KMS-11 (cell line): ENCODE data around the gene REPS2.

Experiments used
- H2AFZ ChIP-seq: fragments of 200-600 bp; sonication (generic); 2 replicates; pipeline ENCODE4 v1.6.1; 2016; ENCODE audit warnings: antibody characterized with exemption, mixed run types, low read depth
- H3K27ac ChIP-seq: fragments of 200-600 bp; sonication (generic); 2 replicates; pipeline ENCODE4 v1.6.1; 2016; ENCODE audit warnings: mild to moderate bottlenecking, mixed run types
- H3K27me3 ChIP-seq: fragments of 200-600 bp; sonication (generic); 2 replicates; pipeline ENCODE4 v1.6.1; 2017; ENCODE audit warnings: mild to moderate bottlenecking, low read depth, mixed run types, moderate library complexity; ENCODE audit not compliant: insufficient read depth
- H3K36me3 ChIP-seq: fragments of 200-600 bp; sonication (generic); 2 replicates; pipeline ENCODE4 v1.6.1; 2017; ENCODE audit warnings: mild to moderate bottlenecking, mixed run types; ENCODE audit not compliant: insufficient read depth
- H3K4me1 ChIP-seq: fragments of 200-600 bp; sonication (generic); 2 replicates; pipeline ENCODE4 v1.6.1; 2016; ENCODE audit warnings: mild to moderate bottlenecking, low read depth, mixed run types; ENCODE audit not compliant: poor library complexity, severe bottlenecking
- H3K4me2 ChIP-seq: fragments of 200-600 bp; sonication (generic); 2 replicates; pipeline ENCODE4 v1.7.0; 2016; ENCODE audit warnings: mild to moderate bottlenecking, mixed run types
- H3K4me3 ChIP-seq: fragments of 200-600 bp; sonication (generic); IDR thresholded peaks from 2 replicates; pipeline ENCODE4 v1.6.1; 2017; ENCODE audit warnings: low read depth, low read length, mixed read lengths; ENCODE audit not compliant: insufficient read depth
- H3K79me2 ChIP-seq: fragments of 200-600 bp; sonication (generic); 2 replicates; pipeline ENCODE4 v1.6.1; 2016; ENCODE audit warnings: low read depth, mixed run types; ENCODE audit not compliant: insufficient read depth
- H3K9ac ChIP-seq: fragments of 200-600 bp; sonication (generic); 2 replicates; pipeline ENCODE4 v1.6.1; 2016; ENCODE audit warnings: mild to moderate bottlenecking, mixed run types
- H4K20me1 ChIP-seq: fragments of 200-600 bp; sonication (generic); 2 replicates; pipeline ENCODE4 v1.6.1; 2016; ENCODE audit warnings: mild to moderate bottlenecking, mixed run types; ENCODE audit not compliant: insufficient read depth
- TF ChIP-seq, protein P1 (sequence below): fragments of 200-600 bp; sonication (generic); conservative IDR thresholded peaks from 2 replicates; pipeline ENCODE4 v1.6.1; 2017; ENCODE audit warnings: low read depth, mild to moderate bottlenecking, antibody characterized with exemption, low read length, moderate library complexity, mixed read lengths

The REPS2 gene

DNA sequence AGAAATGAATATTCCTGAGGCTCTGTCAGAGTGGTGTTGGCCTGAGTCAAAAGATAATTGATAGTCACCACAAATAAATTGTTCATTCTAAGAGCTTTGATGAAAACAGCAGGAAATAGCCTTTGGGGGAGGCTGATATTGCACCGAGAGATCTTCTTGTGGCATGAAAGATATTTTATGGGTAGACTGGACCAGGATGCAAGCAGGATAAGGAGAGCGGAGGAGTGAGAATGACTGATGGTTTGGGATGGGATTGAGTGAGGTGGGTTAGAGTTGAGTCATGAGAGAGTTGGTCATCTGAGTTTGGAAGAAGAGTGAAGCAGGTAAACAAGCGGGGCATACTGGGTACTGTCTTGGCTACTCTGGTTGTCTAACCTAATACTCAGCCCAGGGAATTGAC, 88.7 kb downstream of the REPS2 start:
- H2AFZ ChIP-seq: no peak overlapping the region
- no peak overlapping the region for H3K4me2 ChIP-seq
- H3K36me3 ChIP-seq: no peaks in the 10 kb centered on the region
- TF ChIP-seq, protein P1, sequence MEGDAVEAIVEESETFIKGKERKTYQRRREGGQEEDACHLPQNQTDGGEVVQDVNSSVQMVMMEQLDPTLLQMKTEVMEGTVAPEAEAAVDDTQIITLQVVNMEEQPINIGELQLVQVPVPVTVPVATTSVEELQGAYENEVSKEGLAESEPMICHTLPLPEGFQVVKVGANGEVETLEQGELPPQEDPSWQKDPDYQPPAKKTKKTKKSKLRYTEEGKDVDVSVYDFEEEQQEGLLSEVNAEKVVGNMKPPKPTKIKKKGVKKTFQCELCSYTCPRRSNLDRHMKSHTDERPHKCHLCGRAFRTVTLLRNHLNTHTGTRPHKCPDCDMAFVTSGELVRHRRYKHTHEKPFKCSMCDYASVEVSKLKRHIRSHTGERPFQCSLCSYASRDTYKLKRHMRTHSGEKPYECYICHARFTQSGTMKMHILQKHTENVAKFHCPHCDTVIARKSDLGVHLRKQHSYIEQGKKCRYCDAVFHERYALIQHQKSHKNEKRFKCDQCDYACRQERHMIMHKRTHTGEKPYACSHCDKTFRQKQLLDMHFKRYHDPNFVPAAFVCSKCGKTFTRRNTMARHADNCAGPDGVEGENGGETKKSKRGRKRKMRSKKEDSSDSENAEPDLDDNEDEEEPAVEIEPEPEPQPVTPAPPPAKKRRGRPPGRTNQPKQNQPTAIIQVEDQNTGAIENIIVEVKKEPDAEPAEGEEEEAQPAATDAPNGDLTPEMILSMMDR: no peak
- H3K27me3 ChIP-seq: no peaks in the 10 kb centered on the region
- no peaks in the 10 kb centered on the region for H3K79me2 ChIP-seq
- H3K27ac ChIP-seq: no peak overlapping the region
- no peak overlapping the region for H3K9ac ChIP-seq
- no peaks in the 10 kb centered on the region for H3K4me1 ChIP-seq
- no peak overlapping the region for H3K4me3 ChIP-seq
- H4K20me1 ChIP-seq: no peaks in the 10 kb centered on the region

DNA sequence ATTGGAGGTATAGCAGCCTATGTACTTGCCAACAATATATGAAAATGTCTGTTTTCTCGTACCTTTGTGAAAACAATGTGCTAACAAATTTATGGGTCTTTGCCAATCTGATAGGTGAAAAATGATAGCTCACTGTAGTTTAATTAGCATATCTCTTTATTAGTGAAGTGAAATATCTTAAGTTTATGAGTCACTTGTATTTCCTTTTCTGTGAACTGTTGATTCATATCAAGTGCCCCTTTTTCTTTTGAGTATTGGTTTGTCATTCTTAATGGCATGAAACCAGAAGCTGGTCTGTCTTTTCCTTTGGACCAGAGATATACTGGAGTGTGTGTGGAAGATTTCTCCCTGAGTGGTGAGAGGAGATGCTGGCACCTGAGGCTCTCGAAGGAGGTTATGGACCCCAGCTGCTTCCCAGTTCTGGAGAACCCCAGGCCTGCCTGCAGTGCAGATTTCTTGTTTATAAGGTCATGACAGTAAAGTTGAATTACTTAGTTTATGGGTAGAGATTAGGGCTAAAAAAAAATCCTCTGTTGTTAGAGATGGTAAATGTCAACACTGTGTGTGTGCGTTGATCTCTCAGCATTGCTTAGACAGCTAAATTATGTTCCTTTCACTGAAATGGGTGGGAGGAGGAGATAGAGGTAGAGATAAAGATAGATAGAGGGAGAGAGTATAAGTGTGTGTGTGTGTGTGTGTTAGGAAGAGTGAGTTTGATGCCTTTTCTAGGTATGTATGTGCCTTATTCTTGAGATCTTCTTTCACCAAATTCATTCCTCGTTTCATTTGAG, 89.9 kb downstream of the REPS2 start:
- Histone ChIP-seq H4K20me1 (no peaks in the 10 kb centered on the region), H3K4me1 (no peaks in the 10 kb centered on the region), H3K9ac (no peak overlapping the region), H3K36me3 (no peaks in the 10 kb centered on the region), H3K27ac (no peak overlapping the region), H2AFZ (no peak overlapping the region), H3K4me3 (no peak overlapping the region), H3K4me2 (no peak overlapping the region), H3K79me2 (no peaks in the 10 kb centered on the region), H3K27me3 (no peaks in the 10 kb centered on the region)
- TF ChIP-seq, protein P1: no peak

DNA sequence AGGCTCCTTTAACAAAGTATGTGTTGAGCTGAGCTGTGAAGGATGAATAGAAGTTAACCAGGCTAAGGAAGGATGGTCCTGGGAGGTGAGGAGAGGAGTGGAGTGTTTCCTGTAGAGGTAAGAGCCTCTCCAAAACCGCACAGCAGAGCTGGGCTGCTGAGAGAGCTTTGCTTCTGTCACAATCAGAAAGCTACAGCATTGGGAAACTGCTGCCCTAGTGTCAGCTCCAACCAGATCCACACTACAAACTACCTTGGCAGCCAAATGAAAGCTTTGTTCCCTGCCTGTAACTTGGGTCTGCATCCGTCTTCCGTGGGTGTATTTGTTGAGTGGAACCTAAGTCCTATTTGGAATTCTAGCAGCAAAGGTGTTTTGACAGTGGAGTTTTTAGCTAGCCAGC, 91.8 kb downstream of the REPS2 start:
- H3K27me3 ChIP-seq: no peaks in the 10 kb centered on the region
- no peak overlapping the region for H3K4me2 ChIP-seq
- H3K27ac ChIP-seq: no peak overlapping the region
- H3K9ac ChIP-seq: no peak overlapping the region
- TF ChIP-seq, protein P1: no peak
- H3K79me2 ChIP-seq: no peaks in the 10 kb centered on the region
- no peaks in the 10 kb centered on the region for H3K36me3 ChIP-seq
- H2AFZ ChIP-seq: no peak overlapping the region
- H3K4me1 ChIP-seq: no peaks in the 10 kb centered on the region
- no peaks in the 10 kb centered on the region for H4K20me1 ChIP-seq
- no peak overlapping the region for H3K4me3 ChIP-seq

DNA sequence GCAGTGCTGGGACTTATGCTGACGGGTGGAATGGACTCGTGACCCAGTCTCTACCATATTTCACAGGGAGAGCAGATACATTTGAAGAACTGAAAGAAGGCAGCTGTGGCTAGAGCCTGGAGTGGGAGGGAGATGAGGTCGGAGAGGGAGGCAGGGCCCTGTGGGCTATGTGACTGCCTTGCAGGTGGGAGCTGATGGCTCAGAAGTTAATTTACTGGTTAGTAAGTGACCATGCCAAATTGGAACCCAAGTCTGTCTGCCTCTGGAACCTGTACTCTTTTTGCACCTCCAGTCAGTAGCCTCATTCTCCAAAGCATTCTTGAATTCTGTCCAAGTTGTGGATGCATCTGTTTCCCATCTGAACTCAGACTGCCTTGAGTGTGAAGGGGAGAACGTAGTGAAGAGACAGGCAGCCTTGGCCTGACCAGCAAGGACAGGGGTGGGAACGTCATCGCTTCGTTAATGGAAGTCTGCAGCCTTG, 92.3 kb downstream of the REPS2 start:
- no peaks in the 10 kb centered on the region for H3K36me3 ChIP-seq
- H3K4me2 ChIP-seq: no peak overlapping the region
- H3K4me3 ChIP-seq: no peak overlapping the region
- TF ChIP-seq, protein P1: no peak
- no peaks in the 10 kb centered on the region for H3K4me1 ChIP-seq
- H3K9ac ChIP-seq: no peak overlapping the region
- no peak overlapping the region for H2AFZ ChIP-seq
- H3K79me2 ChIP-seq: no peaks in the 10 kb centered on the region
- no peak overlapping the region for H3K27ac ChIP-seq
- no peaks in the 10 kb centered on the region for H4K20me1 ChIP-seq
- H3K27me3 ChIP-seq: no peaks in the 10 kb centered on the region
